ENCODE measurements around the gene RARA.

DNA sequence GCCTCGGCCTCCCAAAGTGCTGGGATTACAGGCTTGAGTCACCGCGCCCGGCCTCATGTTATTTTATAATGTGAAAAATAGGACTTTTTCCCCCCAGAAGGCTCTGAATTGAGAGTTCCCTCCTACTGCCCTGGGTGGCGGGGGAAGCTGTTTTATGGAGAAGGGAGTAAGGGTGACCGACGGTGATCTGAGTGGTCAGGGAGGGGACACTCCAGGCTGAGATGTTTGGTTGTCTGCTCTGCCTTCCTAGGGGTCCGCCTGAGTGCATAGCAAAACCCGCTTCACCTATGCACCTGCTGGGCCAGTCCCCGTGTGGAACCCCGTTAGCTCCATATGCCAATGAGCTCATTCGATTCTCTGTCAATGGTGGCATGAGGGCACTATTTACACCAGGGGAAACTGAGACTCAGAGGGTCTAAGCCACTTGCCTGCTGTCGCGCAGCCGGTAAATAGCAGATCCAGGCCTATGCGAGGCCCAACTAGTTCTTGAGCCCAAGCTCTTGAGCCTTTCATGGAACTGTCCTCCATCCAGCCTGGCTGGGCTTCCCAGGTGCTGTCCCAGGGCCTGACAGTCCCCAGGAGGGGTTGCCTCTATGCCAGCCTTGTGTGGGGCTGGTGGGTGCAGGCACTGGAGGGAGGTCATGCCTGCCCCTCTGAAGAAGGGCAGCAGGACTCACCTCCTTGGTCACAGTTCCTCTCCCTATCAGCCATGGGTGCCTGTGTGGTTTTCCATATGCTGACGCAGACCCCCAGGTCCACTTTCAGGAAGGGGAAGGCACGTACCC lies 57.3 kb downstream of the RARA start:
- no peak for TF ChIP-seq EZH2phosphoT487 (IDR thresholded peaks at IDR 0.05; ENCODE audit: unreplicated experiment)
- TF ChIP-seq, protein P1, sequence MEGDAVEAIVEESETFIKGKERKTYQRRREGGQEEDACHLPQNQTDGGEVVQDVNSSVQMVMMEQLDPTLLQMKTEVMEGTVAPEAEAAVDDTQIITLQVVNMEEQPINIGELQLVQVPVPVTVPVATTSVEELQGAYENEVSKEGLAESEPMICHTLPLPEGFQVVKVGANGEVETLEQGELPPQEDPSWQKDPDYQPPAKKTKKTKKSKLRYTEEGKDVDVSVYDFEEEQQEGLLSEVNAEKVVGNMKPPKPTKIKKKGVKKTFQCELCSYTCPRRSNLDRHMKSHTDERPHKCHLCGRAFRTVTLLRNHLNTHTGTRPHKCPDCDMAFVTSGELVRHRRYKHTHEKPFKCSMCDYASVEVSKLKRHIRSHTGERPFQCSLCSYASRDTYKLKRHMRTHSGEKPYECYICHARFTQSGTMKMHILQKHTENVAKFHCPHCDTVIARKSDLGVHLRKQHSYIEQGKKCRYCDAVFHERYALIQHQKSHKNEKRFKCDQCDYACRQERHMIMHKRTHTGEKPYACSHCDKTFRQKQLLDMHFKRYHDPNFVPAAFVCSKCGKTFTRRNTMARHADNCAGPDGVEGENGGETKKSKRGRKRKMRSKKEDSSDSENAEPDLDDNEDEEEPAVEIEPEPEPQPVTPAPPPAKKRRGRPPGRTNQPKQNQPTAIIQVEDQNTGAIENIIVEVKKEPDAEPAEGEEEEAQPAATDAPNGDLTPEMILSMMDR (conservative IDR thresholded peaks at IDR 0.05; ENCODE audit: low read depth in 2 of 2): no peak
- TF ChIP-seq STAT1 (IDR thresholded peaks at IDR 0.05; ENCODE audit: unreplicated experiment): no peak
- TF ChIP-seq POLR2AphosphoS5 (IDR thresholded peaks at IDR 0.05; ENCODE audit: low read depth): no peak
- TF ChIP-seq, protein P2, sequence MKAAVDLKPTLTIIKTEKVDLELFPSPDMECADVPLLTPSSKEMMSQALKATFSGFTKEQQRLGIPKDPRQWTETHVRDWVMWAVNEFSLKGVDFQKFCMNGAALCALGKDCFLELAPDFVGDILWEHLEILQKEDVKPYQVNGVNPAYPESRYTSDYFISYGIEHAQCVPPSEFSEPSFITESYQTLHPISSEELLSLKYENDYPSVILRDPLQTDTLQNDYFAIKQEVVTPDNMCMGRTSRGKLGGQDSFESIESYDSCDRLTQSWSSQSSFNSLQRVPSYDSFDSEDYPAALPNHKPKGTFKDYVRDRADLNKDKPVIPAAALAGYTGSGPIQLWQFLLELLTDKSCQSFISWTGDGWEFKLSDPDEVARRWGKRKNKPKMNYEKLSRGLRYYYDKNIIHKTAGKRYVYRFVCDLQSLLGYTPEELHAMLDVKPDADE (IDR thresholded peaks at IDR 0.05): no peak
- TF ChIP-seq EZH2 (IDR thresholded peaks at IDR 0.05; ENCODE audit: low read depth, unreplicated experiment): no peak
- TF ChIP-seq JUNB (IDR thresholded peaks at IDR 0.05; ENCODE audit: unreplicated experiment): no peak
- no peak for TF ChIP-seq CREB1 (CRISPR knock-in tag; IDR thresholded peaks at IDR 0.05; ENCODE audit: low read depth)
- TF ChIP-seq ZNF114 (CRISPR knock-in tag; IDR thresholded peaks at IDR 0.05): no peak
- TF ChIP-seq, protein P3, sequence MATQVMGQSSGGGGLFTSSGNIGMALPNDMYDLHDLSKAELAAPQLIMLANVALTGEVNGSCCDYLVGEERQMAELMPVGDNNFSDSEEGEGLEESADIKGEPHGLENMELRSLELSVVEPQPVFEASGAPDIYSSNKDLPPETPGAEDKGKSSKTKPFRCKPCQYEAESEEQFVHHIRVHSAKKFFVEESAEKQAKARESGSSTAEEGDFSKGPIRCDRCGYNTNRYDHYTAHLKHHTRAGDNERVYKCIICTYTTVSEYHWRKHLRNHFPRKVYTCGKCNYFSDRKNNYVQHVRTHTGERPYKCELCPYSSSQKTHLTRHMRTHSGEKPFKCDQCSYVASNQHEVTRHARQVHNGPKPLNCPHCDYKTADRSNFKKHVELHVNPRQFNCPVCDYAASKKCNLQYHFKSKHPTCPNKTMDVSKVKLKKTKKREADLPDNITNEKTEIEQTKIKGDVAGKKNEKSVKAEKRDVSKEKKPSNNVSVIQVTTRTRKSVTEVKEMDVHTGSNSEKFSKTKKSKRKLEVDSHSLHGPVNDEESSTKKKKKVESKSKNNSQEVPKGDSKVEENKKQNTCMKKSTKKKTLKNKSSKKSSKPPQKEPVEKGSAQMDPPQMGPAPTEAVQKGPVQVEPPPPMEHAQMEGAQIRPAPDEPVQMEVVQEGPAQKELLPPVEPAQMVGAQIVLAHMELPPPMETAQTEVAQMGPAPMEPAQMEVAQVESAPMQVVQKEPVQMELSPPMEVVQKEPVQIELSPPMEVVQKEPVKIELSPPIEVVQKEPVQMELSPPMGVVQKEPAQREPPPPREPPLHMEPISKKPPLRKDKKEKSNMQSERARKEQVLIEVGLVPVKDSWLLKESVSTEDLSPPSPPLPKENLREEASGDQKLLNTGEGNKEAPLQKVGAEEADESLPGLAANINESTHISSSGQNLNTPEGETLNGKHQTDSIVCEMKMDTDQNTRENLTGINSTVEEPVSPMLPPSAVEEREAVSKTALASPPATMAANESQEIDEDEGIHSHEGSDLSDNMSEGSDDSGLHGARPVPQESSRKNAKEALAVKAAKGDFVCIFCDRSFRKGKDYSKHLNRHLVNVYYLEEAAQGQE (IDR thresholded peaks at IDR 0.05; ENCODE audit: unreplicated experiment): no peak
- no peak for TF ChIP-seq NANOG (IDR thresholded peaks at IDR 0.05; ENCODE audit: borderline replicate concordance)
- no peak for TF ChIP-seq ZNF331 (CRISPR knock-in tag; IDR thresholded peaks at IDR 0.05; ENCODE audit: low read depth)
- TF ChIP-seq, protein P4, sequence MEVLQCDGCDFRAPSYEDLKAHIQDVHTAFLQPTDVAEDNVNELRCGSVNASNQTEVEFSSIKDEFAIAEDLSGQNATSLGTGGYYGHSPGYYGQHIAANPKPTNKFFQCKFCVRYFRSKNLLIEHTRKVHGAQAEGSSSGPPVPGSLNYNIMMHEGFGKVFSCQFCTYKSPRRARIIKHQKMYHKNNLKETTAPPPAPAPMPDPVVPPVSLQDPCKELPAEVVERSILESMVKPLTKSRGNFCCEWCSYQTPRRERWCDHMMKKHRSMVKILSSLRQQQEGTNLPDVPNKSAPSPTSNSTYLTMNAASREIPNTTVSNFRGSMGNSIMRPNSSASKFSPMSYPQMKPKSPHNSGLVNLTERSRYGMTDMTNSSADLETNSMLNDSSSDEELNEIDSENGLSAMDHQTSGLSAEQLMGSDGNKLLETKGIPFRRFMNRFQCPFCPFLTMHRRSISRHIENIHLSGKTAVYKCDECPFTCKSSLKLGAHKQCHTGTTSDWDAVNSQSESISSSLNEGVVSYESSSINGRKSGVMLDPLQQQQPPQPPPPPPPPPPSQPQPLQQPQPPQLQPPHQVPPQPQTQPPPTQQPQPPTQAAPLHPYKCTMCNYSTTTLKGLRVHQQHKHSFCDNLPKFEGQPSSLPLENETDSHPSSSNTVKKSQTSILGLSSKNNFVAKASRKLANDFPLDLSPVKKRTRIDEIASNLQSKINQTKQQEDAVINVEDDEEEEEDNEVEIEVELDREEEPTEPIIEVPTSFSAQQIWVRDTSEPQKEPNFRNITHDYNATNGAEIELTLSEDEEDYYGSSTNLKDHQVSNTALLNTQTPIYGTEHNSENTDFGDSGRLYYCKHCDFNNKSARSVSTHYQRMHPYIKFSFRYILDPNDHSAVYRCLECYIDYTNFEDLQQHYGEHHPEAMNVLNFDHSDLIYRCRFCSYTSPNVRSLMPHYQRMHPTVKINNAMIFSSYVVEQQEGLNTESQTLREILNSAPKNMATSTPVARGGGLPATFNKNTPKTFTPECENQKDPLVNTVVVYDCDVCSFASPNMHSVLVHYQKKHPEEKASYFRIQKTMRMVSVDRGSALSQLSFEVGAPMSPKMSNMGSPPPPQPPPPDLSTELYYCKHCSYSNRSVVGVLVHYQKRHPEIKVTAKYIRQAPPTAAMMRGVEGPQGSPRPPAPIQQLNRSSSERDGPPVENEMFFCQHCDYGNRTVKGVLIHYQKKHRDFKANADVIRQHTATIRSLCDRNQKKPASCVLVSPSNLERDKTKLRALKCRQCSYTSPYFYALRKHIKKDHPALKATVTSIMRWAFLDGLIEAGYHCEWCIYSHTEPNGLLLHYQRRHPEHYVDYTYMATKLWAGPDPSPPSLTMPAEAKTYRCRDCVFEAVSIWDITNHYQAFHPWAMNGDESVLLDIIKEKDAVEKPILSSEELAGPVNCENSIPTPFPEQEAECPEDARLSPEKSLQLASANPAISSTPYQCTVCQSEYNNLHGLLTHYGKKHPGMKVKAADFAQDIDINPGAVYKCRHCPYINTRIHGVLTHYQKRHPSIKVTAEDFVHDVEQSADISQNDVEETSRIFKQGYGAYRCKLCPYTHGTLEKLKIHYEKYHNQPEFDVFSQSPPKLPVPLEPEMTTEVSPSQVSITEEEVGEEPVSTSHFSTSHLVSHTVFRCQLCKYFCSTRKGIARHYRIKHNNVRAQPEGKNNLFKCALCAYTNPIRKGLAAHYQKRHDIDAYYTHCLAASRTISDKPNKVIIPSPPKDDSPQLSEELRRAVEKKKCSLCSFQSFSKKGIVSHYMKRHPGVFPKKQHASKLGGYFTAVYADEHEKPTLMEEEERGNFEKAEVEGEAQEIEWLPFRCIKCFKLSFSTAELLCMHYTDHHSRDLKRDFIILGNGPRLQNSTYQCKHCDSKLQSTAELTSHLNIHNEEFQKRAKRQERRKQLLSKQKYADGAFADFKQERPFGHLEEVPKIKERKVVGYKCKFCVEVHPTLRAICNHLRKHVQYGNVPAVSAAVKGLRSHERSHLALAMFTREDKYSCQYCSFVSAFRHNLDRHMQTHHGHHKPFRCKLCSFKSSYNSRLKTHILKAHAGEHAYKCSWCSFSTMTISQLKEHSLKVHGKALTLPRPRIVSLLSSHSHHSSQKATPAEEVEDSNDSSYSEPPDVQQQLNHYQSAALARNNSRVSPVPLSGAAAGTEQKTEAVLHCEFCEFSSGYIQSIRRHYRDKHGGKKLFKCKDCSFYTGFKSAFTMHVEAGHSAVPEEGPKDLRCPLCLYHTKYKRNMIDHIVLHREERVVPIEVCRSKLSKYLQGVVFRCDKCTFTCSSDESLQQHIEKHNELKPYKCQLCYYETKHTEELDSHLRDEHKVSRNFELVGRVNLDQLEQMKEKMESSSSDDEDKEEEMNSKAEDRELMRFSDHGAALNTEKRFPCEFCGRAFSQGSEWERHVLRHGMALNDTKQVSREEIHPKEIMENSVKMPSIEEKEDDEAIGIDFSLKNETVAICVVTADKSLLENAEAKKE (CRISPR knock-in tag; IDR thresholded peaks at IDR 0.05): no peak
